ENCODE data around the gene INPP5J.

The INPP5J gene

DNA sequence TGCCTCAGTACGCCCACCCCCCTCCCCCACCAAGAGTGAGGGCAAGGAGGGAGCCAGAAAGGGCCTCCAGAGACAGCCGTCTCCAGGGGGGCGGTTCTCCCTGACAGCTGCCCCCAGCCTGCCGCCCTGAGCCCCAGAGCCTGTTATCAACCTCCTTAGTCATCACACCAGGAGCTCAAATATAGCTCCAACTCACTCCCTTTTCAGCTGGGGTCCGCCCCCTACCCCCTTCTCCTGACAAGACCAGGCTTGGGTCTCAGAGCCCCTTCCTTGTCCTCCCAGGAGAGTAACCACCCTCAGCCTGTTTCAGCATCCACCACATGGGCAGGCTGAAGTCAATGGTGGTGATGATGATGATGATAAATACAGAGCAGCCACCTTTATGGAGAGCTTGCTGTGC, 2.5 kb upstream of the INPP5J start:
- no peak for TF ChIP-seq ZNF274 (IDR thresholded peaks at IDR 0.05; ENCODE audit: low read depth, low read length)
- no peak overlapping the region for H3K4me3 ChIP-seq (ENCODE audit: low read length)

DNA sequence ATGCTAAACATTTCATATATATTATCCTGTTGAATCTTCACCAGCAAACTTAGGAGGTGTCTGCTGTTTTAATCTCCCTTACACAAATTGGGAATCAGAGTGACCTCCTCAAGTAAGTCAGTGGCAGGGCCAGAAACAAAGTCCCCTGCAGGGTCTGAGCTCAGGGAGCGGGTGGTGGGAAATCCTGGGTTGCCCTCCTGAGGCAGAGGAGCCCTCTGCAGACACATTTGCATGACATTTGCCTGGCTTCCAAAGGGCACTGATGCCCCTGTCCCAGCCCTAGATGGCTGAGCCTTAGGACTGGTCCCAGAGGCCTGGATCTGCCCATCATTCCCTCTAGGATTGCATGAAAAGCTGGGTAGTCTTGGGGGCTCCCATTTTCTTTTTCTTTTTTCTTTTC, 2.1 kb upstream of the INPP5J start:
- H3K4me3 ChIP-seq (ENCODE audit: low read length), result no peak overlapping the region
- no peak for TF ChIP-seq ZNF274 (IDR thresholded peaks at IDR 0.05; ENCODE audit: low read depth, low read length)

- H3K4me3 ChIP-seq (ENCODE audit: low read length), result no peak overlapping the region
- TF ChIP-seq ZNF274 (IDR thresholded peaks at IDR 0.05; ENCODE audit: low read depth, low read length), result no peak
Measured at GRCh38 chr22:31121403-31121802, 1.4 kb upstream of the INPP5J start.

DNA sequence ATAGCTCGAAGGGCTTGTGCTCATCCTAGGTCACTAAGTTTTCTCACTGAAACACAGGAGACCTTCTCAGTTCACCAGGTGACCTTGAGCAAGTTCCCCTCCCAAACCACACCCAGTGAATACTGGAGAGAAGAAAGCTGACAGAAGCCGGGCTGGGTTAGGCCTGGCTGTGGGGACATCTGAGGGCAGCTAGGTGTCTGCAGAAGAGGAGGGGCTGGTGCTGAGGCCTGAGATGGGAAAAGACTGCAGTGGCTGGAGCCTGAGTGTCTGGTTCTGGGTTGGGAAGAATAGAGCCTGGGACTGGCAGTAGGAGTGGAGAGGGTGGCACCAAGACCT, 602 bp upstream of the INPP5J start:
- no peak overlapping the region for H3K4me3 ChIP-seq (ENCODE audit: low read length)
- no peak for TF ChIP-seq ZNF274 (IDR thresholded peaks at IDR 0.05; ENCODE audit: low read depth, low read length)

DNA sequence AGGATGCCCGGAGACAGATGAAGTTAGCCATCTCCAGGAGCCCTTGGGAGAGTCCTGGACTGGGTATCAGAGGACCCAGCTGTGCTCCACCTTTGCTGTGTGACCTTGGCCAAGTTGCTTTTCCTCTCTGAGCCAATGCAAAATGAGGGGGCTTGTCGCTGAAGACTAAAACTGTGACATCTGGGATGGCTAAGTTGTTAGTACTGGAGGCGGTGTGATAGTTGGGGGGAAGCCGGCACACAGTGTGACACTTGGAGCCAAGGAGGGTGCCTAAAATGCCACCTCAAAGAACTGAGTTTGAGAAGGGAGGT, 481 bp downstream of the INPP5J start:
- no peak for TF ChIP-seq ZNF274 (IDR thresholded peaks at IDR 0.05; ENCODE audit: low read depth, low read length)
- H3K4me3 ChIP-seq (ENCODE audit: low read length), result no peak overlapping the region; the same call in 1 of the 2 replicates

DNA sequence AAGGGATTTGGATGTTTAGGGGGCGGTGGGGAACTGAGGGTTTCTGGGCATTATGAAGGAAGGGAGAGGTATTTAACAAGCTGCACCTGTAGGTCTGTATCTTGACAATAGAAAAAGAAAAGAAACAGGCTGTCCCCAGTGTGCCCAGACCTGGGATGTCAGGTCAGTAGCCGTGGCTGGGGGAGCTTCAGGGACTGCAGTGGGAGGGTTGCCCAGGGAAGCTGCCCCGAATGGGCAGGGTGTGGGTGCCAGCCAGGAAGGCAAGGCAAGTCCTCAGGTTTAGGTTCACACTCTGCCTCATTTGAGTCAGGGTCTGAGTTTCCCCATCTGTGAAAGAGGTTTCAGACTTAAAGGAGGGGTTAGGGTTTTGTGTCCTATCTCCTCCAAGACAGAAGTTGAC, 1.5 kb downstream of the INPP5J start:
- TF ChIP-seq ZNF274 (IDR thresholded peaks at IDR 0.05; ENCODE audit: low read depth, low read length), result no peak
- no peak overlapping the region for H3K4me3 ChIP-seq (ENCODE audit: low read length)

DNA sequence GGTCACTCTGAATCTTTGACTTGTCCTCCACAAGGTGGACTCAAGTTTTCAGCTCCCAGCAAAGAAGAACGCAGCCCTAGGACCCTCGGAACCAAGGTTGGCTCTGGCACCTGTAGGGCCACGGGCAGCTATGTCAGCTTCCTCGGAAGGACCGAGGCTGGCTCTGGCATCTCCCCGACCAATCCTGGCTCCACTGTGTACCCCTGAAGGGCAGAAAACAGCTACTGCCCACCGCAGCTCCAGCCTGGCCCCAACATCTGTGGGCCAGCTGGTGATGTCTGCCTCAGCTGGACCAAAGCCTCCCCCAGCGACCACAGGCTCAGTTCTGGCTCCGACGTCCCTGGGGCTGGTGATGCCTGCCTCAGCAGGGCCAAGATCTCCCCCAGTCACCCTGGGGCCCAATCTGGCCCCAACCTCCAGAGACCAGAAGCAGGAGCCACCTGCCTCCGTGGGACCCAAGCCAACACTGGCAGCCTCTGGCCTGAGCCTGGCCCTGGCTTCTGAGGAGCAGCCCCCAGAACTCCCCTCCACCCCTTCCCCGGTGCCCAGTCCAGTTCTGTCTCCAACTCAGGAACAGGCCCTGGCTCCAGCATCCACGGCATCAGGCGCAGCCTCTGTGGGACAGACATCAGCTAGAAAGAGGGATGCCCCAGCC, 2.2 kb downstream of the INPP5J start:
- TF ChIP-seq ZNF274 (IDR thresholded peaks at IDR 0.05; ENCODE audit: low read depth, low read length), result no peak

DNA sequence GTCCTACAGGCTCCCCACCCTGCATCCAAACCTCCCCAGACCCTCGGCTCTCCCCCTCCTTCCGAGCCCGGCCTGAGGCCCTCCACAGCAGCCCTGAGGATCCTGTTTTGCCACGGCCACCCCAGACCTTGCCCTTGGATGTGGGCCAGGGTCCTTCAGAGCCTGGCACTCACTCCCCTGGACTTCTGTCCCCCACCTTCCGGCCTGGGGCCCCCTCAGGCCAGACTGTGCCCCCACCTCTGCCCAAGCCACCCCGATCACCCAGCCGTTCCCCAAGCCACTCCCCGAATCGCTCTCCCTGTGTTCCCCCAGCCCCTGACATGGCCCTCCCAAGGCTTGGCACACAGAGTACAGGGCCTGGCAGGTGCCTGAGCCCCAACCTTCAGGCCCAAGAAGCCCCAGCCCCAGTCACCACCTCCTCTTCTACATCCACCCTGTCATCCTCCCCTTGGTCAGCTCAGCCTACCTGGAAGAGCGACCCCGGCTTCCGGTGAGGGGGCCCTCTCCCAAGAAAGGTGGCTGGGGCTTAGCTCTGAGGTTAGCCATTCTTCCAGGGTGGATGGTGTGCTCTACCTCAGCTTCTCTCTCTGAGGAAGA, 2.9 kb downstream of the INPP5J start:
- TF ChIP-seq ZNF274 (IDR thresholded peaks at IDR 0.05; ENCODE audit: low read depth, low read length), result no peak
- no peak overlapping the region for H3K4me3 ChIP-seq (ENCODE audit: low read length)

More for the DNA sequence above, 2.2 kb downstream of the INPP5J start:
- H3K4me3 ChIP-seq (ENCODE audit: low read length), result no peak overlapping the region

- H3K4me3 ChIP-seq (ENCODE audit: low read length), result no peak overlapping the region
- TF ChIP-seq ZNF274 (IDR thresholded peaks at IDR 0.05; ENCODE audit: low read depth, low read length), result no peak
Measured at GRCh38 chr22:31126128-31126868, 3.5 kb downstream of the INPP5J start.

- H3K4me3 ChIP-seq (ENCODE audit: low read length), result no peak overlapping the region
- no peak for TF ChIP-seq ZNF274 (IDR thresholded peaks at IDR 0.05; ENCODE audit: low read depth, low read length)
Measured at GRCh38 chr22:31126869-31127175, 4.1 kb downstream of the INPP5J start.

- TF ChIP-seq ZNF274 (IDR thresholded peaks at IDR 0.05; ENCODE audit: low read depth, low read length), result no peak
- H3K4me3 ChIP-seq (ENCODE audit: low read length), result no peak overlapping the region
Measured at GRCh38 chr22:31127181-31127772, 4.5 kb downstream of the INPP5J start.

- no peak for TF ChIP-seq ZNF274 (IDR thresholded peaks at IDR 0.05; ENCODE audit: low read depth, low read length)
- no peak overlapping the region for H3K4me3 ChIP-seq (ENCODE audit: low read length)
Measured at GRCh38 chr22:31128156-31128555, 5.4 kb downstream of the INPP5J start.

- TF ChIP-seq ZNF274 (IDR thresholded peaks at IDR 0.05; ENCODE audit: low read depth, low read length), result no peak
- H3K4me3 ChIP-seq (ENCODE audit: low read length), result no peak overlapping the region
Measured at GRCh38 chr22:31130873-31131272, 8.1 kb downstream of the INPP5J start.

DNA sequence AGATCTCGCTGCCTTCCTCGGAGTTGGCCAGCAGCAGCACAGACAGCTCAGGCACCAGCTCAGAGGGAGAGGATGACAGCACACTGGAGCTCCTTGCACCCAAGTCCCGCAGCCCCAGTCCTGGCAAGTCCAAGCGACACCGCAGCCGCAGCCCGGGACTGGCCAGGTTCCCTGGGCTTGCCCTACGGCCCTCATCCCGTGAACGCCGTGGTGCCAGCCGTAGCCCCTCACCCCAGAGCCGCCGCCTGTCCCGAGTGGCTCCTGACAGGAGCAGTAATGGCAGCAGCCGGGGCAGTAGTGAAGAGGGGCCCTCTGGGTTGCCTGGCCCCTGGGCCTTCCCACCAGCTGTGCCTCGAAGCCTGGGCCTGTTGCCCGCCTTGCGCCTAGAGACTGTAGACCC, 11.1 kb downstream of the INPP5J start:
- TF ChIP-seq ZNF274 (IDR thresholded peaks at IDR 0.05; ENCODE audit: low read depth, low read length), result no peak
- no peak overlapping the region for H3K4me3 ChIP-seq (ENCODE audit: low read length)

DNA sequence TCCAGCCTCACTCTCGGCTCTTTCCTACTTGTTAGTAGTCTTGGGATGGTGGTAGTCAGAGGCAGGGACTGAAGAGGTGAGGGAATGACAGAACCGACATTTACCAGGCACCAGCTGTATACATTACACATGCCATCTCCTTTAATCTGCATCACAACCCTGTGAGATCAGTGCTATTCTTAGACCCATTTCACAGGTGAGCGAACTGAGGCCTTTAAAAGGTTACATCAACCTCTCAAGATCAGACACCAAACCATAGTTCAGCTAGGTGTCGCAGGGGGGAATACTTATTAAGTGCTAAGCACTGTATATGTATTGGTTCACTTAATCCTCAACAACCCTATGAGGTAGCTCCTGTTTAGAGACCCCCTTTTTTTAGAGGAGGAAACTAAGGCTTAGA, 11.9 kb downstream of the INPP5J start:
- TF ChIP-seq ZNF274 (IDR thresholded peaks at IDR 0.05; ENCODE audit: low read depth, low read length), result no peak
- H3K4me3 ChIP-seq (ENCODE audit: low read length), result no peak overlapping the region
